Measurements from ENCODE around the gene MPI.

DNA sequence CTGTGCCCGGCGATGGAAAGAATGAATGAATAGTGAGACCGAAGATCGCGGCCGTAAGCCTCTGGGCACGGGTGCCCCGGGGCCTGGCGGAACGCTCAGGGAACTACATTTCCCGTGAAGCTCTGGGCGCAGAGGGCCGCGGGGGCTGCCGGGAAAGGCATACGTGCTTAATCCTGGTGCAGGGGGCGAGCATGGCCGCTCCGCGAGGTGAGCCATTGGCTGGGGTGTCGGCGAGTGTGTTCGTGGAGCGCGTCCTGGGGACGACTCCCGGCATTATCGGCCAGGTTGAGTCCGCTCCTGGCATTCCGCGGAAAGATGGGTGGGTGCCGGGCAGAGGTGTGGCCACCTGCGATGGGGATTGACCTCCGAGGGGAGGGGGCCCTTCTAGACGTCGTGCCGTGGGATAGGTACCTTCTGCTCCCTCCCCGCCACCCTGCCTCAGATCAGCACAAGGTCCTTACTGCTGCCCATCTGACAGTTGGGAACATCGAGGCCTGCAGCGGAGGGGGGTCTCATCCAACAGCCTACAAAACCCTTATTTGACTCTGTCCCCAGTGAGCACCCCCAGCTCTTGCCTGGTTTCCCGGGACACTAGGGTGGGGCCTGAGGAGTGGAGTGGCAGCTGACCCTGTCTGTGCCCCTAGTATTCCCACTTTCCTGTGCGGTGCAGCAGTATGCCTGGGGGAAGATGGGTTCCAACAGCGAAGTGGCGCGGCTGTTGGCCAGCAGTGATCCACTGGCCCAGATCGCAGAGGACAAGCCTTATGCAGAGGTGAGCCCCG is at the start of gene MPI:
- TF ChIP-seq, protein P1, sequence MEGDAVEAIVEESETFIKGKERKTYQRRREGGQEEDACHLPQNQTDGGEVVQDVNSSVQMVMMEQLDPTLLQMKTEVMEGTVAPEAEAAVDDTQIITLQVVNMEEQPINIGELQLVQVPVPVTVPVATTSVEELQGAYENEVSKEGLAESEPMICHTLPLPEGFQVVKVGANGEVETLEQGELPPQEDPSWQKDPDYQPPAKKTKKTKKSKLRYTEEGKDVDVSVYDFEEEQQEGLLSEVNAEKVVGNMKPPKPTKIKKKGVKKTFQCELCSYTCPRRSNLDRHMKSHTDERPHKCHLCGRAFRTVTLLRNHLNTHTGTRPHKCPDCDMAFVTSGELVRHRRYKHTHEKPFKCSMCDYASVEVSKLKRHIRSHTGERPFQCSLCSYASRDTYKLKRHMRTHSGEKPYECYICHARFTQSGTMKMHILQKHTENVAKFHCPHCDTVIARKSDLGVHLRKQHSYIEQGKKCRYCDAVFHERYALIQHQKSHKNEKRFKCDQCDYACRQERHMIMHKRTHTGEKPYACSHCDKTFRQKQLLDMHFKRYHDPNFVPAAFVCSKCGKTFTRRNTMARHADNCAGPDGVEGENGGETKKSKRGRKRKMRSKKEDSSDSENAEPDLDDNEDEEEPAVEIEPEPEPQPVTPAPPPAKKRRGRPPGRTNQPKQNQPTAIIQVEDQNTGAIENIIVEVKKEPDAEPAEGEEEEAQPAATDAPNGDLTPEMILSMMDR (conservative IDR thresholded peaks at IDR 0.05; ENCODE audit: low read depth in 2 of 2), result no peak
- TF ChIP-seq EZH2 (IDR thresholded peaks at IDR 0.05; ENCODE audit: low read depth, unreplicated experiment) (no peak), EZH2phosphoT487 (IDR thresholded peaks at IDR 0.05; ENCODE audit: unreplicated experiment) (no peak), POLR2AphosphoS5 (IDR thresholded peaks at IDR 0.05; ENCODE audit: low read depth) (peak; percentile 97), STAT1 (IDR thresholded peaks at IDR 0.05; ENCODE audit: unreplicated experiment) (no peak), CREB1 (CRISPR knock-in tag; IDR thresholded peaks at IDR 0.05; ENCODE audit: low read depth) (peak; percentile 88), ZNF331 (CRISPR knock-in tag; IDR thresholded peaks at IDR 0.05; ENCODE audit: low read depth) (no peak), JUNB (IDR thresholded peaks at IDR 0.05; ENCODE audit: unreplicated experiment) (no peak), NANOG (IDR thresholded peaks at IDR 0.05; ENCODE audit: borderline replicate concordance) (no peak), ZNF114 (CRISPR knock-in tag; IDR thresholded peaks at IDR 0.05) (no peak)
- TF ChIP-seq, protein P2, sequence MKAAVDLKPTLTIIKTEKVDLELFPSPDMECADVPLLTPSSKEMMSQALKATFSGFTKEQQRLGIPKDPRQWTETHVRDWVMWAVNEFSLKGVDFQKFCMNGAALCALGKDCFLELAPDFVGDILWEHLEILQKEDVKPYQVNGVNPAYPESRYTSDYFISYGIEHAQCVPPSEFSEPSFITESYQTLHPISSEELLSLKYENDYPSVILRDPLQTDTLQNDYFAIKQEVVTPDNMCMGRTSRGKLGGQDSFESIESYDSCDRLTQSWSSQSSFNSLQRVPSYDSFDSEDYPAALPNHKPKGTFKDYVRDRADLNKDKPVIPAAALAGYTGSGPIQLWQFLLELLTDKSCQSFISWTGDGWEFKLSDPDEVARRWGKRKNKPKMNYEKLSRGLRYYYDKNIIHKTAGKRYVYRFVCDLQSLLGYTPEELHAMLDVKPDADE (IDR thresholded peaks at IDR 0.05), result peak; percentile 93
- TF ChIP-seq, protein P3, sequence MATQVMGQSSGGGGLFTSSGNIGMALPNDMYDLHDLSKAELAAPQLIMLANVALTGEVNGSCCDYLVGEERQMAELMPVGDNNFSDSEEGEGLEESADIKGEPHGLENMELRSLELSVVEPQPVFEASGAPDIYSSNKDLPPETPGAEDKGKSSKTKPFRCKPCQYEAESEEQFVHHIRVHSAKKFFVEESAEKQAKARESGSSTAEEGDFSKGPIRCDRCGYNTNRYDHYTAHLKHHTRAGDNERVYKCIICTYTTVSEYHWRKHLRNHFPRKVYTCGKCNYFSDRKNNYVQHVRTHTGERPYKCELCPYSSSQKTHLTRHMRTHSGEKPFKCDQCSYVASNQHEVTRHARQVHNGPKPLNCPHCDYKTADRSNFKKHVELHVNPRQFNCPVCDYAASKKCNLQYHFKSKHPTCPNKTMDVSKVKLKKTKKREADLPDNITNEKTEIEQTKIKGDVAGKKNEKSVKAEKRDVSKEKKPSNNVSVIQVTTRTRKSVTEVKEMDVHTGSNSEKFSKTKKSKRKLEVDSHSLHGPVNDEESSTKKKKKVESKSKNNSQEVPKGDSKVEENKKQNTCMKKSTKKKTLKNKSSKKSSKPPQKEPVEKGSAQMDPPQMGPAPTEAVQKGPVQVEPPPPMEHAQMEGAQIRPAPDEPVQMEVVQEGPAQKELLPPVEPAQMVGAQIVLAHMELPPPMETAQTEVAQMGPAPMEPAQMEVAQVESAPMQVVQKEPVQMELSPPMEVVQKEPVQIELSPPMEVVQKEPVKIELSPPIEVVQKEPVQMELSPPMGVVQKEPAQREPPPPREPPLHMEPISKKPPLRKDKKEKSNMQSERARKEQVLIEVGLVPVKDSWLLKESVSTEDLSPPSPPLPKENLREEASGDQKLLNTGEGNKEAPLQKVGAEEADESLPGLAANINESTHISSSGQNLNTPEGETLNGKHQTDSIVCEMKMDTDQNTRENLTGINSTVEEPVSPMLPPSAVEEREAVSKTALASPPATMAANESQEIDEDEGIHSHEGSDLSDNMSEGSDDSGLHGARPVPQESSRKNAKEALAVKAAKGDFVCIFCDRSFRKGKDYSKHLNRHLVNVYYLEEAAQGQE (IDR thresholded peaks at IDR 0.05; ENCODE audit: unreplicated experiment), result no peak

Measured in GM23338 (cell line).